Right lobe of liver (tissue), 6 donors: ENCODE data around the gene SUMO4. TPM values are rescaled to one million over a fixed set of nuclear protein-coding genes. Genes with fewer than 3 reads are reported as not detected.

Source experiments
- ATAC-seq, 4 donors: fragments of 200-7000 bp; cut with Tn5 transposase; one replicate each; pipeline ENCODE4 v1.9.1; 2020; ENCODE audit warnings: mild to moderate bottlenecking in 4 of 4, moderate library complexity in 4 of 4
- DNase-seq, 3 donors: peaks; one replicate each; pipeline ENCODE4 v3.0.0-alpha.2; 2020
- H3K27ac ChIP-seq, 3 donors: fragments of 200-600 bp; one replicate each; pipeline ENCODE4 v1.8.0; 2022
- H3K27me3 ChIP-seq, 2 donors: fragments of 200-600 bp; one replicate each; pipeline ENCODE4 v1.8.0; 2022
- H3K36me3 ChIP-seq, 4 donors: fragments of 200-600 bp; sonication (generic) in 1 of 4; one replicate each; pipeline versions ENCODE4 v1.5.1 to v1.8.0; 2017 to 2022; ENCODE audit warnings: control low read depth in 1 of 4
- H3K4me1 ChIP-seq, 4 donors: fragments of 200-600 bp; sonication (generic) in 1 of 4; one replicate each; pipeline versions ENCODE4 v1.5.1 to v1.8.0; 2017 to 2022; ENCODE audit warnings: control low read depth in 1 of 4
- H3K4me3 ChIP-seq, 3 donors: fragments of 200-600 bp; one replicate each; pipeline ENCODE4 v1.8.0; 2022
- H3K9me3 ChIP-seq, 4 donors: fragments of 200-600 bp; sonication (generic) in 1 of 4; one replicate each; pipeline versions ENCODE4 v1.5.1 to v1.8.0; 2017 to 2022; ENCODE audit warnings: control low read depth in 1 of 4
- POLR2A ChIP-seq: fragments of 450-650 bp; IDR thresholded peaks from one replicate; pipeline ENCODE4 v1.6.1; 2017; ENCODE audit warnings: antibody characterized with exemption, mild to moderate bottlenecking
- WGBS: methylation state at CpG from one replicate; pipeline ENCODE4 v1.1.6; 2018; ENCODE audit warnings: low coverage, low lambda C conversion rate; ENCODE audit not compliant: insufficient coverage; ENCODE audit errors: missing lambda C conversion rate; 5-methylcytosine and 5-hydroxymethylcytosine counted together
- intact Hi-C, 2 donors: fragments of 100-400 bp; cut with DNase I; formaldehyde crosslinking; loops; one replicate each; pipeline versions ENCODE4 v1.11.2 to v1.14.1; 2022
- total RNA-seq, 6 experiments: library from RNA; depleted of rRNA in 2 of 6; stranded (reverse); fragments of >200 nt in 2 of 6; fragmentation: NEBNext Ultra II Directional in 3 of 6; extraction: Animal tissue kit (Norgen Biotek cat#: 25700) in 3 of 6; gene quantifications; one replicate each; pipeline versions ENCODE4 v1.1.0 to v1.2.4, GENCODE V29; 2016 to 2023
- TF ChIP-seq, protein P1 (sequence below), 4 donors: fragments of 200-600 bp in 3 of 4; fragments of 450-650 bp in 1 of 4; IDR thresholded peaks; one replicate each; pipeline versions ENCODE4 v1.5.1 to v1.8.0; 2016 to 2022; ENCODE audit warnings: antibody characterized with exemption in 4 of 4, mild to moderate bottlenecking in 2 of 4
- donor health status: DM: no; HTN: yes; CAD: no.
- donor health status: DM: no; HTN: no; CAD: no.
- donor health status: DM: no; HTN: no; CAD: no.
- donor health status: DM: no; HTN: yes; CAD: no.
- donor health status: DM: no; HTN: yes; CAD: no.

The SUMO4 gene
- total RNA-seq, 6 experiments from 2014 or later = 0.49 to 1.2 (median 1.0) TPM

DNA sequence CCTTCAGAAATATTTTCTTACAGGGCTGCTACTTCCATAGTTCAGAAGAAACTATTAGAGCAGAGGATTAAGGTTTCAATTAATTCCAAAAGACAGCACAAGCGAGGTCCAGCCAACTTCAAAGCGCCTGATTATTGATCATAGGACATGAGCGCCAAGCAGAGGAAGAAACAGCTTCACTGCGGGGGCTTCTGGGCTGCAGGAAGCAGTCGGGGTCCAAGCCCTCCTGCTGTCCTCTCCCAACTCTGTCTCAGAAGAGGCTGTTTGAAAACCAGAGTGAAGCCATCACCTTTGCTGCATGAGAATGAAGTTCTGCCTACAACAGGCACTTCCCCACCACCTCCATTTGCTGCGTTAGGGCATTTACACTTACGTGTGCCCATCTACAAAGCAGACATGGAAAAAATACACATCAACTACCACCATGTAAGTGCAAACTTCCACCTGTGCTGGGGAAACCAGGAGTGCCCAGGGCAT, 23.9 kb downstream of the SUMO4 start:
- H3K4me3 ChIP-seq = peak overlapping the region in 1 of 3 donors; percentile 4
- intact Hi-C loops = no loop called here
- no peak for TF ChIP-seq POLR2A
- TF ChIP-seq, protein P1, sequence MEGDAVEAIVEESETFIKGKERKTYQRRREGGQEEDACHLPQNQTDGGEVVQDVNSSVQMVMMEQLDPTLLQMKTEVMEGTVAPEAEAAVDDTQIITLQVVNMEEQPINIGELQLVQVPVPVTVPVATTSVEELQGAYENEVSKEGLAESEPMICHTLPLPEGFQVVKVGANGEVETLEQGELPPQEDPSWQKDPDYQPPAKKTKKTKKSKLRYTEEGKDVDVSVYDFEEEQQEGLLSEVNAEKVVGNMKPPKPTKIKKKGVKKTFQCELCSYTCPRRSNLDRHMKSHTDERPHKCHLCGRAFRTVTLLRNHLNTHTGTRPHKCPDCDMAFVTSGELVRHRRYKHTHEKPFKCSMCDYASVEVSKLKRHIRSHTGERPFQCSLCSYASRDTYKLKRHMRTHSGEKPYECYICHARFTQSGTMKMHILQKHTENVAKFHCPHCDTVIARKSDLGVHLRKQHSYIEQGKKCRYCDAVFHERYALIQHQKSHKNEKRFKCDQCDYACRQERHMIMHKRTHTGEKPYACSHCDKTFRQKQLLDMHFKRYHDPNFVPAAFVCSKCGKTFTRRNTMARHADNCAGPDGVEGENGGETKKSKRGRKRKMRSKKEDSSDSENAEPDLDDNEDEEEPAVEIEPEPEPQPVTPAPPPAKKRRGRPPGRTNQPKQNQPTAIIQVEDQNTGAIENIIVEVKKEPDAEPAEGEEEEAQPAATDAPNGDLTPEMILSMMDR (IDR thresholded peaks at IDR 0.05) = no peak
- no peak for DNase-seq
- no peaks in the 10 kb centered on the region for H3K36me3 ChIP-seq
- no peaks in the 10 kb centered on the region for H3K27me3 ChIP-seq
- peaks cover 0 to 8% (median 0%) of the 10 kb centered on the region in 4 donors for H3K4me1 ChIP-seq
- 11% methylated on average over 6 of the region's 7 CpGs for WGBS
- peak in 3 of 4 donors; percentile 43 to 59 (median 47) for ATAC-seq
- H3K9me3 ChIP-seq = no peaks in the 10 kb centered on the region
- H3K27ac ChIP-seq = no peak overlapping the region

DNA sequence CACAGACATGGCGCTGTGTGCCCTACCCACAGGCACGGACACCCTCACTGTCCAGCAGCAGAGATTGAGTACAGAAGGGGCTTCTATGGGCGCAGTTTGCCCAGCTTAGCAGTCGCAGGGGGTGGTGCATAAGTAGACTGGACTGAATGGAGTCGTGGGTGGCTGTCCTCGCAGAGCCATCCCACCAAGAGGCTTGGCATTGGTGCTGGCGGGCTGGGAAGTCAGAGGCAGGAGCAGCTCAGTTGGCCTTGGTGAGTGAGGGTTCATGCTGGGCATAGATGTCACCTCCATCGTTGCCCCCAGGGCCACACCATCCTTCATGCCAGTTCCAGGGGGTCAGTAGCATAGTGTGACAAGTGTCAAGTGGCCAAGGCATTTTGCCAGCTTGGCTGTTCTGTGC, 25.2 kb downstream of the SUMO4 start:
- TF ChIP-seq, protein P1 (IDR thresholded peaks at IDR 0.05) = no peak
- TF ChIP-seq POLR2A = no peak
- H3K4me3 ChIP-seq = no peak overlapping the region
- H3K27me3 ChIP-seq = no peaks in the 10 kb centered on the region
- H3K36me3 ChIP-seq = no peaks in the 10 kb centered on the region
- ATAC-seq = no peak
- H3K9me3 ChIP-seq = no peaks in the 10 kb centered on the region
- intact Hi-C loops = loop anchor here in 1 of 2 donors (5.0 kb wide), 1 partner anchor 333 kb away; no protein-coding TSS in a partner anchor
- DNase-seq = no peak
- peaks cover 0 to 8% (median 0%) of the 10 kb centered on the region in 4 donors for H3K4me1 ChIP-seq
- no peak overlapping the region for H3K27ac ChIP-seq
- 89% methylated on average over 6 of the region's 8 CpGs for WGBS

DNA sequence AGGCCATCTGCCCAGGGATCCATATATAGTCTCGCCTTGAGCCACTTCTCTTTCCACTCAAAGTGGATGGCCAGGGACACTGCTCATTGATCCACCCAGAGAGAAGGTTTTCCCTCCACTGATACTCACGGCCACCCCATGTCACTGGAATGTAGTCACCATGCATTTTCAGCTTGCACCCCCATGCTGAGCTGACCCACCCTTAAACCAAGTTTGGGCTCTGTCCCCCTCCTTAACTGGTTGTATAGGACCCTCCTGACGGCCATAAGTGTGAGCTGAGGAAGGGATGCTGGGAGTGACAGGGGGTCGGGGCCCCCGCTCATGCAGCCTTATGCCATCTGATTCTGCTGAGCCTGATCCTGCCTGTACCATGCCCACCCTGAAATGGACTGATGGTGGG, 25.7 kb downstream of the SUMO4 start:
- peaks cover 0 to 8% (median 0%) of the 10 kb centered on the region in 4 donors for H3K4me1 ChIP-seq
- no peak for DNase-seq
- no peaks in the 10 kb centered on the region for H3K9me3 ChIP-seq
- no peaks in the 10 kb centered on the region for H3K36me3 ChIP-seq
- intact Hi-C loops = loop anchor here in 1 of 2 donors (5.0 kb wide), 1 partner anchor 333 kb away; no protein-coding TSS in a partner anchor
- no peak for ATAC-seq
- TF ChIP-seq POLR2A = no peak
- TF ChIP-seq, protein P1 (IDR thresholded peaks at IDR 0.05) = no peak
- no peak overlapping the region for H3K27ac ChIP-seq
- WGBS = 80% methylated on average over 2 of the region's 5 CpGs
- H3K4me3 ChIP-seq = no peak overlapping the region
- H3K27me3 ChIP-seq = no peaks in the 10 kb centered on the region

DNA sequence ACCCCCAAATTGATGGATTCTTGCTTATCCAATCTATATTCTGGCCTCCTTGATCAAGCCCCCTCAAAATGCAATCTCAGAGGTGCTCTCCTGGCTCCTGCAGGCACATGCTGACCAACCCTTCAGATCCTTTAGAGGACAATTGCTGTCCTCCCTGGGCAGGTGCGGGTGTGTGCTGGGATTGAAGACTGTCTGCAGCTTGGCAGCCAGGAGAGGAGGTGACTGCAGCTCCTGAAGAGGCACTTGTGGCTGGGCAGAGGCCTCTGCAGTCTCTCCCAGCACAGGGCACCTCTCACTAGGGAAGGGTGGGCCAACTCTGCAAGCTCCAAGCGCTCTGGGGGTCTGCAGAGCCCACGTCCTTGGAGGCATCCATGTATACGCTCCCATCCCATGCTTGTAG, 28.5 kb downstream of the SUMO4 start:
- 100% methylated on average over 1 of the region's 4 CpGs for WGBS
- Histone ChIP-seq H3K27ac (no peak overlapping the region), H3K4me1 (peaks cover 0 to 7% (median 0%) of the 10 kb centered on the region in 4 donors), H3K27me3 (no peaks in the 10 kb centered on the region), H3K4me3 (no peak overlapping the region), H3K36me3 (no peaks in the 10 kb centered on the region), H3K9me3 (no peaks in the 10 kb centered on the region)
- no peak for ATAC-seq
- intact Hi-C loops = loop anchor here in 1 of 2 donors (5.0 kb wide), 1 partner anchor 336 kb away; no protein-coding TSS in a partner anchor
- no peak for DNase-seq
- TF ChIP-seq POLR2A = no peak
- TF ChIP-seq, protein P1 (IDR thresholded peaks at IDR 0.05) = no peak
